A673 (cell line): ENCODE measurements around the gene EIF2S1.

Source experiments
- CTCF ChIP-seq: fragments of 300-800, 200-600 bp; sonication (generic); conservative IDR thresholded peaks from 2 replicates; pipeline ENCODE4 v1.5.1; 2017; ENCODE audit warnings: low read depth, mild to moderate bottlenecking, antibody characterized with exemption, low read length, moderate library complexity, mixed read lengths
- EZH2 ChIP-seq: fragments of 200-600 bp; sonication (generic); IDR thresholded peaks from 2 replicates; pipeline ENCODE4 v1.6.1; 2017; ENCODE audit warnings: borderline replicate concordance, low read depth, mild to moderate bottlenecking, mixed read lengths, antibody characterized with exemption, low read length; ENCODE audit not compliant: poor library complexity, severe bottlenecking

GRCh38 chr14:67420102-67420739, 60.1 kb downstream of the EIF2S1 start:
- TF ChIP-seq CTCF: peak; percentile 66
- no peak for TF ChIP-seq EZH2
